ENCODE results near the gene MICAL2. TPM values are rescaled to one million over a fixed set of nuclear protein-coding genes. Genes with fewer than 3 reads are reported as not detected.

MICAL2 gene
- total RNA-seq, 1 donor from 2014 or later: 20.8 TPM

DNA sequence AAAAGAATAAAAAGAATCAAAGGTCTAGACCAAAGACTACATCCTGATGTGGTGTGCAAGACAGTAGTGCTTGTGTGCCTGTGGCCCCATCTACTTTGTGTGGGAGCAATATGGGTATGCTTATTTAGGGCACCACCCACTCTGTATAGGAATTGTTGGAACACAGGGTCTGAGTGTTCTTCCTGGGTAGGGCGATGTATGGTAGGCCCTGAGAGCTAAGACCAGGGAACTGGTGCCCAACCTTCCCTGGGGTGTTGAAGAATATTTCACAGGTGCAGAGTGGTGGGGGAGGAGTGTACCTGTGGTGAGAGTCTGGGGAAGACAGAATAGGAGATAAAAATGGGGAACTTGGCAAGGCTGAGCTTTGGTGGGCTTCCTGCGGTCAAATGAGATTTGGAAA lies 41.9 kb downstream of the MICAL2 start:
- Mint-ChIP-seq H3K27ac (ENCODE audit: unreplicated experiment) (peak overlapping the region; percentile 39), H3K4me1 (ENCODE audit: unreplicated experiment) (peaks cover 26% of the 10 kb centered on the region), H3K9me3 (ENCODE audit: unreplicated experiment) (no peaks in the 10 kb centered on the region), H3K36me3 (ENCODE audit: unreplicated experiment) (no peaks in the 10 kb centered on the region), H3K4me3 (ENCODE audit: unreplicated experiment) (no peak overlapping the region), H3K27me3 (ENCODE audit: unreplicated experiment) (no peaks in the 10 kb centered on the region)
- TF ChIP-seq, protein P1, sequence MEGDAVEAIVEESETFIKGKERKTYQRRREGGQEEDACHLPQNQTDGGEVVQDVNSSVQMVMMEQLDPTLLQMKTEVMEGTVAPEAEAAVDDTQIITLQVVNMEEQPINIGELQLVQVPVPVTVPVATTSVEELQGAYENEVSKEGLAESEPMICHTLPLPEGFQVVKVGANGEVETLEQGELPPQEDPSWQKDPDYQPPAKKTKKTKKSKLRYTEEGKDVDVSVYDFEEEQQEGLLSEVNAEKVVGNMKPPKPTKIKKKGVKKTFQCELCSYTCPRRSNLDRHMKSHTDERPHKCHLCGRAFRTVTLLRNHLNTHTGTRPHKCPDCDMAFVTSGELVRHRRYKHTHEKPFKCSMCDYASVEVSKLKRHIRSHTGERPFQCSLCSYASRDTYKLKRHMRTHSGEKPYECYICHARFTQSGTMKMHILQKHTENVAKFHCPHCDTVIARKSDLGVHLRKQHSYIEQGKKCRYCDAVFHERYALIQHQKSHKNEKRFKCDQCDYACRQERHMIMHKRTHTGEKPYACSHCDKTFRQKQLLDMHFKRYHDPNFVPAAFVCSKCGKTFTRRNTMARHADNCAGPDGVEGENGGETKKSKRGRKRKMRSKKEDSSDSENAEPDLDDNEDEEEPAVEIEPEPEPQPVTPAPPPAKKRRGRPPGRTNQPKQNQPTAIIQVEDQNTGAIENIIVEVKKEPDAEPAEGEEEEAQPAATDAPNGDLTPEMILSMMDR (IDR thresholded peaks at IDR 0.05): no peak
- DNase-seq (ENCODE audit: extremely low spot score, unreplicated experiment): no peak

DNA sequence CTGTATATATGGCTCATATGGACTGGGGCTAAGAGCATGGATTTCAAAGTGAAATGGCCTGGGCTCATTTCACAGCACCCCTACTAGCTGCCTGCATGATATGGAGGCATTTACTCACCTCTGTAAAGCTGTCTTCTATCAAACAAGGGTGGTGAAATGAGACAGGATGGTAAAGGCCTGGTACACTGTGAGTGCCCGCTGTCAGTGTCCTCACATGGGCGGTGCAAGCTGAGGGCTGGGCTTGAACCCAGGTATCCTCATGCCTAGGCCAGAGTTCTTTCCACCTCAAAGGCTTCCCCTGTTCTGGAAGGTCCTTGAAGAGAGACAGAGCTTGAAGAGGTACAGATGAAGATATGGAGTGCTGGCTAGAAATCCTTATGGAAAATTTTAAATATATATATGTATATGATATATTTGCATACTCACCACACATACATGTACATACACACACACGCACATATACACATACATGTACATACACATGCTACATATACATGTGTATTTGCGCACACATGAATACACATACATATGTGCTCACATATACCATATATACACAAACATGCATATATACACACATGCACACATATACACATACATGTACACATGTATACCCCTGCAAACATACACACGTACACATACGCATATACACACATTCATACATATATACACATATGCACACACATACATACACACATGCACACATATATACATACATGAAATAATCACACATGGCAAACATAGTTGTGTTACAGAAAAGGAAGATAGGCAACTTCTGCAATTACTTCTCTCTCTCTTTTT lies 44.7 kb downstream of the MICAL2 start:
- Mint-ChIP-seq H3K4me3 (ENCODE audit: unreplicated experiment) (no peak overlapping the region), H3K9me3 (ENCODE audit: unreplicated experiment) (no peaks in the 10 kb centered on the region), H3K4me1 (ENCODE audit: unreplicated experiment) (peaks cover 52% of the 10 kb centered on the region), H3K27ac (ENCODE audit: unreplicated experiment) (no peak overlapping the region), H3K36me3 (ENCODE audit: unreplicated experiment) (no peaks in the 10 kb centered on the region), H3K27me3 (ENCODE audit: unreplicated experiment) (no peaks in the 10 kb centered on the region)
- TF ChIP-seq, protein P1 (IDR thresholded peaks at IDR 0.05): no peak
- DNase-seq (ENCODE audit: extremely low spot score, unreplicated experiment): no peak

DNA sequence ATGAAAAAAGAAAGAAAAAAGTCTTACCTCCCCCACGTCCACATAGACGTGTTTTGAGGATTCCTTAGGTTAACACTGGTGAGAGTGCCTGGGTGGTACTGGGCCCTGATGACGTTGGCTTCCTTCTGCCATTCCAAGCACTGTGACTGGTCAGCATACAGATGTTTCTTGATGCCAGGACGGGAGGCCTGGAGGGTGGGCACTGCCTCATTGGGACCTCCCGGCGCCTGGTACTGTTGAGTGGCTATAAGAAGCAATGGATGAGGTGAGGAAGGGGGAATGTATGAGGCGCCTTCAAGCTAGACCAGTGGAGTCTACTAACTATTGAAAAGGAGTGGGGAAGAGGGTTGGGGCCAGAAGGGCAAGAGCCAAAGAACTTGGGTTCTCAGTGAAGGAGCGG lies 45.3 kb downstream of the MICAL2 start:
- Mint-ChIP-seq H3K9me3 (ENCODE audit: unreplicated experiment) (no peaks in the 10 kb centered on the region), H3K36me3 (ENCODE audit: unreplicated experiment) (no peaks in the 10 kb centered on the region), H3K27me3 (ENCODE audit: unreplicated experiment) (no peaks in the 10 kb centered on the region), H3K27ac (ENCODE audit: unreplicated experiment) (peak overlapping the region; percentile 42), H3K4me1 (ENCODE audit: unreplicated experiment) (peaks cover 58% of the 10 kb centered on the region), H3K4me3 (ENCODE audit: unreplicated experiment) (no peak overlapping the region)
- no peak for DNase-seq (ENCODE audit: extremely low spot score, unreplicated experiment)
- TF ChIP-seq, protein P1 (IDR thresholded peaks at IDR 0.05): no peak

DNA sequence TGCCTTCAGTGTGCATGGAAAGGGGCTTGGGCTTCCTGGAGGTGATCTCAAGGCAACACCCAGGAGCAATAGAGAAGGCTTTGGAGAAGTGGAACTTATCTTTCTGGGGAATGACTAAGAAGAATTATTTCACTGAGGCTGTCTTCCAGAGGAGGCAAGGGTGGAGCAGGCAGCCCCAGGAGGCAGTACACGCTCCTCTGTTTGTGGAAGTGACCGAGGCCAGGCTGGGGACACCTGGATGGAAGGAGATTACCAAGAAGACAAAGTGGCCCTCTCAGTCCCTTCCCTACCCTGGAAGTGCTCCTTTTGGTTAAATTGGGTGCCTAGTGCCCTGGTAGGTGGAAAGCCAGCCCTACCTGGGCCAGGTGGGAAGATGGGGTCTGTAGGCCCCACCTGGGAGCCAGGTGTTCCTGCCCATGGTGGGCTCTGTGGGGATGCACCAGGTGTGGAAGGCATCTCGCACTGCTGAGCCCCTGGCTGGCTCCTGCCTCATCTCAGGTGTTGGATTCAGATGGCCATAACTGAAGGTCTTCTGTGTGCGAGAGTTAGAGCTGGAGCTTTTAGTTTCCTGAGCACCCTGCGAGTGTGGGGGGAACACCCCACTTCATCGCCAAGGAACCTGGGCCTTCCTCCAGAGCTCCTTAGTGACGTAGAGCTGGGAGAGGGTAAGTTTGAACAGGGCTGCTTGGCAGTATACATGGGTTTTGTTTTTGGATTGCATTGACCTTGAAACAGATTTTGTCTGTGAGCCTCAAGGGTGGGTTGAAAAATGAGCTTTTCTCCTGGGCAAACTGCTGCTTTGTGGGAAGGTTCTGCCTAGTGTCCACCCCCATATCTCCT lies 46.1 kb downstream of the MICAL2 start:
- Mint-ChIP-seq H3K4me3 (ENCODE audit: unreplicated experiment) (no peak overlapping the region), H3K9me3 (ENCODE audit: unreplicated experiment) (no peaks in the 10 kb centered on the region), H3K27me3 (ENCODE audit: unreplicated experiment) (no peaks in the 10 kb centered on the region), H3K27ac (ENCODE audit: unreplicated experiment) (peak overlapping the region; percentile 61), H3K36me3 (ENCODE audit: unreplicated experiment) (no peaks in the 10 kb centered on the region), H3K4me1 (ENCODE audit: unreplicated experiment) (peaks cover 62% of the 10 kb centered on the region)
- DNase-seq (ENCODE audit: extremely low spot score, unreplicated experiment): no peak
- TF ChIP-seq, protein P1 (IDR thresholded peaks at IDR 0.05): no peak

DNA sequence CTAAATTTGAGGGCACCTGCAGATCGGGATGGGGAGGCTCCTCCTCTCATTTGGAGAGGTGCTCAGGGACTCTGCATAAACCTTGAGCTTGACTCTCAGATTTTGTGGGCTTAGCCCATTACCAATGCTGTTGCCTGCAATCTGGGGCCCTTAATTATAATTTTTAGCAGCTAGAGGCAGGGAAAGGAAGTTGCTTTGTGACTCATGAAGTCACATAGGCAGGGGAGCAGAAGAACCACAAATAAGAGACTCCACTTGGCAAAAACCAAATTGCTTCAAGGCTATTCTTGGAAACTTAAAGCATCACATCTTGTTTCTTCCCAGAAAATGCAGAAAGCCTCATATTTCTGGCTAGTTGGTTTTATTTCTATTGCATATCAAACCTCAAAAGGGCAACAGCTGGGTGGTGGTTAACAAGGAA lies 46.9 kb downstream of the MICAL2 start:
- TF ChIP-seq, protein P1 (IDR thresholded peaks at IDR 0.05): no peak
- peak overlapping the region; percentile 61 for H3K27ac Mint-ChIP-seq (ENCODE audit: unreplicated experiment)

More for the DNA sequence above, 46.9 kb downstream of the MICAL2 start:
- Mint-ChIP-seq H3K36me3 (ENCODE audit: unreplicated experiment) (no peaks in the 10 kb centered on the region), H3K4me3 (ENCODE audit: unreplicated experiment) (no peak overlapping the region), H3K27me3 (ENCODE audit: unreplicated experiment) (no peaks in the 10 kb centered on the region), H3K4me1 (ENCODE audit: unreplicated experiment) (peaks cover 67% of the 10 kb centered on the region), H3K9me3 (ENCODE audit: unreplicated experiment) (no peaks in the 10 kb centered on the region)
- DNase-seq (ENCODE audit: extremely low spot score, unreplicated experiment): no peak

Measured in osteocyte (in vitro differentiated cells).